ENCODE measurements around the gene THPO.

The THPO gene

GRCh38 chr3:184366619-184367289 lies 11.3 kb downstream of the THPO start:
- DNase-seq (ENCODE audit: low read depth in 3 of 3, low spot score in 1 of 3), result no peak

DNA sequence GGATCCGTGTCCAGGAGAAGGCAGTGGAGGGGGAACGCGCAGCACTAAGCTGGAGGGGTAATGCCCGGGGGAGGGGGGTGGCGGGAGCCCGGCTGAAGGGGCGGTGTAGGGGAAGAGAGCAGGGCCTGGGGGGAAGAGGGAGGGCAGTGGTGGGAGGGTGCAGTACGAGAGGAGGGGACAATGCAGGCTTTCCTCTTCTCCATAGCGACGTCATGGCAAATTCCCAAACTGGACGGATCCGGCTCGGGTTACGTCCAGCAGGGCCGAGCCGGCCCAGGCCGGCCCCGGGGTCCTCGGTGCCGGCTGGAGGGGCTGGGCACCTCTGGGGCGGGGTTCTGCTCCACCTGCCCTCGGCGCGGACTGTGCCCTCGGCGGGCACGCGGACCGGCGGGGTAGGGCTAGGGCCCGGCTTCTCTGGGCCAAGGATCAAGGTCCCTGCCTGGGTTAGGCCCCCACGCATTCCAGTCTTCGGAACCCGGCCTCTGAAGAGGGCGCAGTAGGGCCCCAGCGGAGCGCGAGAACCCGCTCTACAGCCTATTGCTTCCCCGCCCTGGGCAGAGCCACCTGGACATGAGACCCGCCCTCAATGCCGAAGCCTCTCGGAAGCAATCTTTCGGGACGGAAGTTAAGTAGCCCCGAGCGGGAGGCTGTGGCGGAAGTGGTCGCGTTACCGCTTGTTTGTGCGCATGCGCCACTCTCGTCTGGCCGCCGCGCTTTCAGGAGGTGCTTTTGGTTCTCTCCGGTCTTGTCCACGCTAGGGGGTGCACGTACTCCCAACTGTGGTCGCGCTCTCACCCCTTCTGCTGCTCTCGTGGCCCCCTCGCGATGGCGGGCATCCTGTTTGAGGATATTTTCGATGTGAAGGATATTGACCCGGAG lies 15.1 kb downstream of the THPO start:
- peak; percentile 85 to 90 (median 89) for DNase-seq (ENCODE audit: low read depth in 3 of 3, low spot score in 1 of 3)

- peak in 1 of 3 donors; percentile 33 for DNase-seq (ENCODE audit: low read depth in 3 of 3, low spot score in 1 of 3)
These were observed 15.9 kb downstream of the THPO start for GRCh38 chr3:184361932-184362667.

DNA sequence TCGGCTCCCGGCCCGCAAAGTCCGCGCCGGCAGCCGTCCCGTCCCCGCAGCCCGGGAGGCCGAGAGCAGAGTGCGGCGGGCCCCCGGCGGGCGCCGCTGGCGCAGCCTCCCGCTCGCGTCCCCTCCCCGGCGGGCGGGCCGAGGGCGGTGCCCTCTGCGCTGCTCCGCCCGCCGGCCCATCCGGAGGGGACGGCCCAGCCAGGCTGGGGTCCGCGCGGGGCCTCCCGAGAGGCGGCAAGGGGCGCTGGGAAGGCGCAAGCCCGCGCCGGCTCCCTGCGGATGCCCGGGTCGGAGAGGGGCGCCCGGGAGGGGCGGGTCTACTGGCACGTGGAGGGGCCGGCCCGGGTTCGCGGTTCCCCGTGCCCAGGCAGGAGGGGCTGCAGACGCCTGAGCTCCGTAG lies 16.5 kb downstream of the THPO start, which contains the start of the genes CLCN2 and POLR2H:
CLCN2 (minus strand) TSS at position 74 of the 400 bp plus-strand sequence. CDS start 126 bp downstream, outside the sequence.
POLR2H (plus strand) TSS at position 179 of the 400 bp plus-strand sequence. CDS start 1,783 bp downstream, outside the sequence.
- peak in 1 of 3 donors; percentile 34 for DNase-seq (ENCODE audit: low read depth in 3 of 3, low spot score in 1 of 3)

DNA sequence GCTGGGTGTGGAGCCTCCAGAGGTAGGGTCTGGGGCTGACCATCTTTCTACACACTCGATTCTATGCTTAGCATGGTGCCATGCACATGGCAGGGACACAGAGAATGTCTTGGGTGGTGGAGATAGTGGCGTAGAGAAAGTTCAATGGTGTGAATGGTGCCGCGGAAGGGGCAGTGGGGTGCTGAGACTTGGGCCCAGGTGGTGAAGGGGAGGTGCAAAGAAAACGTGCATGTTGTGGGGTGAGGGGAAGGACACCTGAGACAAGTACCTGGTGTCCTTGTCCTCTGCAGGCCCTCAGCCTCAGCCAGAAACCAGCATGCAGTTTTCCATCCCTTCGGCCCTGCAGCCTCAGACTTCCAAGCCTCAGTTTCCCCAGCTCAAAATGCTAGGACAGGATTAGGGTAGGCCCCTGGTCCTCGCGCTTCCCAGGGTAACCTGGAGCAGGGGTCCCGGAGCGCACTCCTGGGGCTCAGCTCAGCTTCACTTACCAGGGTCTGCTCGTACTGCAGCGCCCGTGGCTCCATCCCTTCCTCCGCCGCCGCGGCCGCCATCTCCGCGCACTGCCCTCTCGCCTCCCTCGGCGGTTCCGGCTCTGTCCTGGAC lies 17.0 kb downstream of the THPO start:
- DNase-seq (ENCODE audit: low read depth in 3 of 3, low spot score in 1 of 3), result no peak

GRCh38 chr3:184360070-184360928 lies 17.7 kb downstream of the THPO start:
- no peak for DNase-seq (ENCODE audit: low read depth in 3 of 3, low spot score in 1 of 3)

- no peak for DNase-seq (ENCODE audit: low read depth in 3 of 3, low spot score in 1 of 3)
These were observed 18.4 kb downstream of the THPO start for GRCh38 chr3:184359610-184360009.

DNA sequence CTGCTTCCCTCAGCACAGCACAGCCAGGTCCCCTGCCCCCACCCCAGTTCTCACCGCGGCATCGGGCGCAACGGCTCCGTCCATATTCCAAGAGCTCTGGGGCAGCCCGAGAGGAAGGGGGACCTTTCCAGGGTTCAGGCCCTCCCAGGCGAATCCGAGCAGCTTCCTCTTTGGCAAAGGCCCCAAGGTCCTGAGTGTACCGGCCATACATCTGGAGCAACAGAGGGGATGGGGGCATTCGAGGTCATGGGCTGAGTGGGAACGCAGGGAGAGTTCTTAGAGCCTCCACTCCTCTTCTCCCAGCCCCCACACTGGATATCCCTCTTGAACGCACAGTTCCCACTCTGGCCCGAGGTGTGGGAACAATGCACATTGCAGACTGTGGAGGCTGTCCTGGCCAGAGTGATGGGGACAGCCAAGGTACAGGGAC lies 19.1 kb downstream of the THPO start:
- no peak for DNase-seq (ENCODE audit: low read depth in 3 of 3, low spot score in 1 of 3)

DNA sequence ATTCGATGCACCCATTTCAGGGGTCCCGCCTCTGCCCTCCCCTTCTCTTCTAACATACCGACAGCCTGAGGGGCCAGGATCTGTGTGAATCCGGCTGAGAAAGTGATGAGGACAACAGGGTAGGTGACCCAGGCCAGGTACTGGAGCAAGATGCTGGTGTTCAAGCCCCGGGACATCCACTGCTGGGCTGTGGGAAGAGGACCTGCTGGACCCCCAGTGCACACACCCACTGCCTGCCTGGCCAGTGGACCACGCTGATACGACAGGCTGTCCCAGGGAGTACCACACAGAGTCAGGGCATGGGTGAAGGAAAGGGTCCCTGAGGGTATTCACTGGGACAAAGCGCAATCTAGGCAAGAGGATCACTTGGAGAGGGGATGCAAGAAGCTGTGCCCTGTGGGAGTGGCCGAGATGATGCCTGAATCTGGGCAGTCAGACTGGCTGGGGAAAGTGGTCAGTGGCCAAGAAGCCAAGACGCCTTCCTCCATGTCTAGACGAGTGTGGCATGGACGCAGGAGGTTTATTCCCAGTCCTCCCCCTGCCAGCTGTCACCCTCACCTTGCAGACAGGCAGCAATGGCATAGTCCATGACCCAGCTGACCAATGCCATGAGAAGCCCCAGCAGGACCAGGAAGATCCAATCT lies 19.8 kb downstream of the THPO start:
- DNase-seq (ENCODE audit: low read depth in 3 of 3, low spot score in 1 of 3), result no peak

DNA sequence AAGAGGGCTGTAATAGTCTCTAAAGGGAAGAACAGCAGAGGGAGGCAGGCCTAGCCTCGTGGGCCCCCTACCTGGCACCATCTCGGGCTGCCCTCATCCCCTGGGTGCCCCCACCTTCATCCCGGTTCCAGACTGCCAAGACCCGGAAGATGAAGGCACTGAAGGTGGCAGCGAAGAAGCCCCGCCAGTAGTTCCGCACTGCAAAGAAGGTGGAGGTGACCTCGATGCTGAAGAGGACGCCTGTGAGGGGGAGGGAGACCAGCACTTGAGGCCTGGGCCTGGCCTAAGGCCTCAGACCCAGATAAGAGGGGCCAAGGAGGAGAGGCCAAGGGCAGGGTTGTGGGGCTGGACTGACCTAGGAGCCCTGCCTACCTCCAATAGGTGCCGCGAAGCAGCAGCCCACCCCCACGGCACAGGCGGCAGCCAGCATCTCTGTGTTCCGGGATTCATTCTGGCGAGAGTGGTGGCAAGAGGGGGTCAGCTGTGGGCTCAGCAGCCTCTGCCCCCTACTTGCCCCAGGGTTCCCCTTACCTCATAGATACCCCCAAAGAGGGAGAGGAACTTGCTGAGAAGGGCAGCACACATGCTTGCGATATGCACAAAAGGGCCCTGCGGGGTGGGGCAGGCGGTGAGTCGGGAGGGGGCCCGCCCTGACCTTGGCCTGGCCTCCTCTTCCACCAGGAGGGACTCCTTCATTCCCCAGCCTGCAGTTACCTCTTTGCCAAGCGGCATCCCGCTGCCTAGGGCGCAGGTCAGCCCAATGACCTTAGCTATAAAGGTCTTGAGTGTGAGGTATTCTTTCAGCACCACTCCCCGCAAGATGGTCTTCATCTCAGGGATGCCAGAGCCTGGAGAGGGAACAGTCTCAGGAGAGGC lies 20.5 kb downstream of the THPO start:
- no peak for DNase-seq (ENCODE audit: low read depth in 3 of 3, low spot score in 1 of 3)

GRCh38 chr3:184355261-184356040 lies 22.6 kb downstream of the THPO start:
- no peak for DNase-seq (ENCODE audit: low read depth in 3 of 3, low spot score in 1 of 3)

DNA sequence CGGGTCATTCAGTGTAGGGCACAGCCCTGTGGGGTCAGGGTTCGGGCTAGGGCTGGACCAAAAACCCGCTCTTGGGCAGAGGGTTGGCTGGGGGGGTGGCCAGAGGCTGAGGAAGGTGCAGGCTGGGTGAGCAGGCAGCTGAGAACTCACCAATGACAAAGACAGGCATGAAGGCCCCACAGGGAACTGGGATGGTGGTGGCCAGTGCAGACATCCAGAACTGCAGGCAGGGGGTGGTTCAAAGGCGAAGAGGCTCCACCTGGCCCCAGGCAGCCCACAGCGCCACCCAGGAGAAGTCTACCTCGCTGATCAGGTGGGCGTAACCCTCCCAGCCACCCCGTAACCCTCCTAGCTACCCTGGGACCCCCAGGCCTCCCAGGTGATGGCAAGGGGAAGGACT lies 23.3 kb downstream of the THPO start:
- DNase-seq (ENCODE audit: low read depth in 3 of 3, low spot score in 1 of 3), result no peak

- DNase-seq (ENCODE audit: low read depth in 3 of 3, low spot score in 1 of 3), result peak in 1 of 3 donors; percentile 59
These were observed 23.8 kb downstream of the THPO start for GRCh38 chr3:184354121-184354728.

DNA sequence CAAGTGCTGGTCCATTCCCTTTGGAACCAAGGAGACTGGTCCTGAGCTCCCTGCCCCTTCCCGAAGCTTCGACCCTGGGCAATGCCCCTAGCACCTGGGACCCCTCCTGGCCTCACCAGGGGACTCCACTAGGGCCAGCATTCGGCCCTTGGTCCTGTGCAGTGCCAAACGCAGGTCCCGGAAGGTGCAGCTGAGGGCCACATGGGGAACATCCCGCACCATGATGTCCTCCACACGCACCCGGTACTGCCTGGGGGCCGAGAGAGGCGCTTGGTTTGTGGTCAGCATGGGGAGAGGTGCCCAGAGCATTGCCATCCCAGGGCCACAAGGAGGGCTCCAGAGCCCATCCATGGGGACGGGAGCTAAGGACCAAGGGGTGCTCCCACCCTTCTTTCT lies 24.5 kb downstream of the THPO start:
- no peak for DNase-seq (ENCODE audit: low read depth in 3 of 3, low spot score in 1 of 3)

DNA sequence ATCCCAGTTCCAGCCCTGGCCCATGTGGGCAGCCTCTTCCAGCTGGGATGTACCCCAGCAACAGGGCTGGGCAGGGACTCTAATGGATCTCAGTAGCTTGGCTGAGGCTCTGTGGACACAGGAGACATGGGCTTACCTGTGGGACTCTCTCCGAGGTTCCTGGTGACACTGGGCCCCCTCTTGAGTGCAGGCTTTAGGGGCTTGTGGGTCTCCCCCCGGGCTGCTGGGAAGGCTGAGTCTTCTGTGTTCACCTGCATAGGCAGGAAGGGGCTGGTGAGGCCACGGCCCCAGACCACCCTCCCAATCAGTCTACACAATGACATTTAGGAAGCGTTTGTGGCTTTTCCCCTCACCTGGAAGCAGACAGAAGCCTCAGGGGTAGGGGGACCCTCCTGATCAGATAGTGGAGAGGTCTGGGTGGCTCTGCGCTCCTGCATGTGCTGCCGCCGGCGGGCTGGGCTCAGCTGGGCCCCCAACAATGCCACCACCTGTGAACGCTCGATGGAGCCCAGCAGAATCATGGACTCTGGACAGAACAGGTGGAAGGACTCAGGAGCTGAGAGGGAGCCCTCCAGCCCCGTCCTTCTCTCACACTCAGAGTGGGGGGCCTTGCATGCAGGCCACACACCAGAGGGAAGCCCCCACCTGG lies 25.0 kb downstream of the THPO start:
- DNase-seq (ENCODE audit: low read depth in 3 of 3, low spot score in 1 of 3), result no peak

DNA sequence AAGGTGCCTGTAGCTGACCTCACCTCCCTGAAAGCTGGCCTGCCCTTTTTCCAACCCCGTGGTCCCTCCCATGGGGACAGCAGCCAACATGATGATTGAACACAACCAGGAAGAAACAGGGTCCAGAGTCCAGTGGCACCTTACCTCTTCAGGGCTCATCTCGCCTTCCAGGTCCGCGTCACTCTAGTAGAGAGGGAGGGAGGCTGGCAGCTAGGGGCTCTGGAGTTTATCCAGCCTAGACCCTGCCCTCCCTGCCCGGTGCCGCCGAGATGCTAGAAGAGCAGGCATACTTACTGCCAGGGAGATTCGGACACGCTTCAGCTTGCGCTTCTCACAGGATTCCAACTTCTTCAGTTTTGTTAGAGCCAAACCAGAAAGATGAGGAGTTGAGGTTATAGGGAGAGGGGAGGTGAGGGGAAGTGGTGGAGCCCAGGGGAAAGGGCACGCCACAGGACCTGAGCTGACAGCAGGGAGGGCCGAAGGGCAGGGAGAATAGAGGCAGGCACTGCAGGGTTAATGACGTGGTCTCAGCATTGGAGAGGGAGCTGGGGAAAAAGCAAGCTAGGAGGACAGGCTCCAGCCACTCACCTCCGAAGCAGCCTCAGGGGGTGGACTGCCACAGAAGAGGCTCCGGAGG lies 25.7 kb downstream of the THPO start:
- DNase-seq (ENCODE audit: low read depth in 3 of 3, low spot score in 1 of 3), result no peak

Measured in stimulated activated CD4-positive, alpha-beta T cell treated with anti-CD3 and anti-CD28 coated beads, TNF-alpha, amount 100 ng/mL, for 1 hour (primary cell).